ENCODE data around the gene RBM33. TPM values are rescaled to one million over a fixed set of nuclear protein-coding genes. Genes with fewer than 3 reads are reported as not detected.

Gene RBM33
- total RNA-seq, 1 experiment from 2014 or later: 73.6 TPM

GRCh38 chr7:155785536-155785935 is 141.1 kb downstream of the RBM33 start:
- Histone ChIP-seq H3K9me3 (ENCODE audit: low read depth, low read length, poor library complexity, severe bottlenecking) (no peaks in the 10 kb centered on the region), H3K36me3 (ENCODE audit: insufficient read depth, low read length, poor library complexity, severe bottlenecking) (no peaks in the 10 kb centered on the region), H3K4me1 (ENCODE audit: insufficient read depth, low read length, poor library complexity, severe bottlenecking) (no peaks in the 10 kb centered on the region), H3K27me3 (replicated peaks; ENCODE audit: insufficient read depth, low read depth, low read length, poor library complexity) (no peaks in the 10 kb centered on the region), H3K4me3 (ENCODE audit: low read depth, low read length, poor library complexity, severe bottlenecking) (no peak overlapping the region), H3K27ac (ENCODE audit: low read depth, low read length, poor library complexity, severe bottlenecking) (no peak overlapping the region)
- ChIA-PET POLR2A (ENCODE audit: low non-redundant PET) (no interaction called here), CTCF (no interaction called here)
- TF ChIP-seq EZH2 (IDR thresholded peaks at IDR 0.05; ENCODE audit: borderline replicate concordance, low read depth, low read length, poor library complexity, severe bottlenecking): no peak
- TF ChIP-seq, protein P1, sequence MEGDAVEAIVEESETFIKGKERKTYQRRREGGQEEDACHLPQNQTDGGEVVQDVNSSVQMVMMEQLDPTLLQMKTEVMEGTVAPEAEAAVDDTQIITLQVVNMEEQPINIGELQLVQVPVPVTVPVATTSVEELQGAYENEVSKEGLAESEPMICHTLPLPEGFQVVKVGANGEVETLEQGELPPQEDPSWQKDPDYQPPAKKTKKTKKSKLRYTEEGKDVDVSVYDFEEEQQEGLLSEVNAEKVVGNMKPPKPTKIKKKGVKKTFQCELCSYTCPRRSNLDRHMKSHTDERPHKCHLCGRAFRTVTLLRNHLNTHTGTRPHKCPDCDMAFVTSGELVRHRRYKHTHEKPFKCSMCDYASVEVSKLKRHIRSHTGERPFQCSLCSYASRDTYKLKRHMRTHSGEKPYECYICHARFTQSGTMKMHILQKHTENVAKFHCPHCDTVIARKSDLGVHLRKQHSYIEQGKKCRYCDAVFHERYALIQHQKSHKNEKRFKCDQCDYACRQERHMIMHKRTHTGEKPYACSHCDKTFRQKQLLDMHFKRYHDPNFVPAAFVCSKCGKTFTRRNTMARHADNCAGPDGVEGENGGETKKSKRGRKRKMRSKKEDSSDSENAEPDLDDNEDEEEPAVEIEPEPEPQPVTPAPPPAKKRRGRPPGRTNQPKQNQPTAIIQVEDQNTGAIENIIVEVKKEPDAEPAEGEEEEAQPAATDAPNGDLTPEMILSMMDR (conservative IDR thresholded peaks at IDR 0.05; ENCODE audit: low read depth, low read length): no peak
- BruUV-seq (replicated peaks): no TSS peak
- intact Hi-C loops (cut with micrococcal nuclease; ENCODE audit: unreplicated experiment): no loop called here
- DNase-seq (ENCODE audit: low spot score): no peak

GRCh38 chr7:155786491-155786890 is 142.0 kb downstream of the RBM33 start:
- CTCF ChIA-PET: no interaction called here
- no peaks in the 10 kb centered on the region for H3K9me3 ChIP-seq (ENCODE audit: low read depth, low read length, poor library complexity, severe bottlenecking)
- no peak overlapping the region for H3K4me3 ChIP-seq (ENCODE audit: low read depth, low read length, poor library complexity, severe bottlenecking)
- no peaks in the 10 kb centered on the region for H3K4me1 ChIP-seq (ENCODE audit: insufficient read depth, low read length, poor library complexity, severe bottlenecking)
- no peaks in the 10 kb centered on the region for H3K27me3 ChIP-seq (replicated peaks; ENCODE audit: insufficient read depth, low read depth, low read length, poor library complexity)
- no peak for DNase-seq (ENCODE audit: low spot score)
- intact Hi-C loops (cut with micrococcal nuclease; ENCODE audit: unreplicated experiment): no loop called here
- POLR2A ChIA-PET (ENCODE audit: low non-redundant PET): interaction anchor here (0.7 kb wide), 1 partner anchor 20 kb away, joined by 9 read pairs; no protein-coding TSS in a partner anchor
- no peaks in the 10 kb centered on the region for H3K36me3 ChIP-seq (ENCODE audit: insufficient read depth, low read length, poor library complexity, severe bottlenecking)
- TF ChIP-seq, protein P1 (conservative IDR thresholded peaks at IDR 0.05; ENCODE audit: low read depth, low read length): no peak
- no TSS peak for BruUV-seq (replicated peaks)
- H3K27ac ChIP-seq (ENCODE audit: low read depth, low read length, poor library complexity, severe bottlenecking): no peak overlapping the region

- ChIA-PET CTCF (no interaction called here), POLR2A (ENCODE audit: low non-redundant PET) (no interaction called here)
- Histone ChIP-seq H3K4me3 (ENCODE audit: low read depth, low read length, poor library complexity, severe bottlenecking) (peak overlapping the region; percentile 43), H3K27ac (ENCODE audit: low read depth, low read length, poor library complexity, severe bottlenecking) (no peak overlapping the region), H3K4me1 (ENCODE audit: insufficient read depth, low read length, poor library complexity, severe bottlenecking) (no peaks in the 10 kb centered on the region), H3K27me3 (replicated peaks; ENCODE audit: insufficient read depth, low read depth, low read length, poor library complexity) (no peaks in the 10 kb centered on the region), H3K9me3 (ENCODE audit: low read depth, low read length, poor library complexity, severe bottlenecking) (no peaks in the 10 kb centered on the region), H3K36me3 (ENCODE audit: insufficient read depth, low read length, poor library complexity, severe bottlenecking) (no peaks in the 10 kb centered on the region)
- no peak for TF ChIP-seq EZH2 (IDR thresholded peaks at IDR 0.05; ENCODE audit: borderline replicate concordance, low read depth, low read length, poor library complexity, severe bottlenecking)
- TF ChIP-seq, protein P1 (conservative IDR thresholded peaks at IDR 0.05; ENCODE audit: low read depth, low read length): no peak
- DNase-seq (ENCODE audit: low spot score): no peak
- no TSS peak for BruUV-seq (replicated peaks)
- intact Hi-C loops (cut with micrococcal nuclease; ENCODE audit: unreplicated experiment): no loop called here
Measured at GRCh38 chr7:155787171-155787851, 142.8 kb downstream of the RBM33 start.
